Smooth muscle cell (in vitro differentiated cells): ENCODE data around the gene SYT12. TPM values are rescaled to one million over a fixed set of nuclear protein-coding genes. Genes with fewer than 3 reads are reported as not detected.

Experiments used
- DNase-seq: peaks from one replicate; lab custom pipeline; 2025; ENCODE audit not compliant: unreplicated experiment; lab: John Stamatoyannopoulos, UW
- H2AFZ ChIP-seq: fragments of 200-600 bp; sonication (generic); 2 replicates; pipeline ENCODE4 v1.6.0; 2016; ENCODE audit warnings: antibody characterized with exemption, low read depth, mild to moderate bottlenecking
- H3F3A ChIP-seq: fragments of 200-600 bp; sonication (generic); 2 replicates; pipeline ENCODE4 v1.6.0; 2017; ENCODE audit warnings: antibody characterized with exemption, low read depth
- H3K27ac ChIP-seq: fragments of 200-600 bp; sonication (generic); 2 replicates; pipeline ENCODE4 v1.5.1; 2016; ENCODE audit warnings: low read depth, mild to moderate bottlenecking
- H3K27me3 ChIP-seq: fragments of 200-600 bp; sonication (generic); 2 replicates; pipeline ENCODE4 v1.6.1; 2016; ENCODE audit warnings: low read depth, mild to moderate bottlenecking
- H3K36me3 ChIP-seq: fragments of 200-600 bp; sonication (generic); 2 replicates; pipeline ENCODE4 v1.5.1; 2016; ENCODE audit warnings: low read depth
- H3K4me1 ChIP-seq: fragments of 200-600 bp; sonication (generic); 2 replicates; pipeline ENCODE4 v1.5.1; 2016; ENCODE audit warnings: low read depth
- H3K4me2 ChIP-seq: fragments of 200-600 bp; sonication (generic); 2 replicates; pipeline ENCODE4 v1.6.0; 2016; ENCODE audit warnings: mild to moderate bottlenecking
- H3K4me3 ChIP-seq: fragments of 200-600 bp; sonication (generic); 2 replicates; pipeline ENCODE4 v1.5.1; 2016; ENCODE audit warnings: mild to moderate bottlenecking
- H3K79me2 ChIP-seq: fragments of 200-600 bp; sonication (generic); 2 replicates; pipeline ENCODE4 v1.6.0; 2016; ENCODE audit warnings: low read depth, mild to moderate bottlenecking
- H3K9ac ChIP-seq: fragments of 200-600 bp; sonication (generic); 2 replicates; pipeline ENCODE4 v1.6.0; 2016; ENCODE audit warnings: low read depth
- H3K9me3 ChIP-seq: fragments of 200-600 bp; sonication (generic); replicated peaks from 2 replicates; pipeline ENCODE4 v1.5.1; 2016; ENCODE audit warnings: low read depth
- H4K20me1 ChIP-seq: fragments of 200-600 bp; sonication (generic); 2 replicates; pipeline ENCODE4 v1.6.0; 2016; ENCODE audit warnings: low read depth
- CTCF ChIP-seq: fragments of 200-600 bp; sonication (generic); IDR thresholded peaks from 2 replicates; pipeline ENCODE4 v1.5.1; 2017; ENCODE audit warnings: borderline replicate concordance, mild to moderate bottlenecking, antibody characterized with exemption; ENCODE audit not compliant: insufficient read depth, poor library complexity, severe bottlenecking
- WGBS: methylation state at CpG from one replicate; pipeline ENCODE4 v1.1.7; 2016; ENCODE audit warnings: low lambda C conversion rate; 5-methylcytosine and 5-hydroxymethylcytosine counted together
- polyA plus RNA-seq: library from polyadenylated mRNA; unstranded; fragments of >200 nt; fragmentation: Nextera tagmentation; extraction: Ambion mirVana; gene quantifications from 2 replicates; pipeline ENCODE4 v1.2.1, GENCODE V29; 2016
- total RNA-seq: library from RNA; depleted of rRNA; stranded (reverse); fragments of >200 nt; gene quantifications from 2 replicates; pipeline ENCODE4 v1.2.3, GENCODE V29; 2014

The SYT12 gene
- total and polyA plus RNA-seq, 2 experiments from 2014 or later, result 2.1 to 3.4 TPM

GRCh38 chr11:66985508-66986177, 37.3 kb upstream of the SYT12 start:
- Histone ChIP-seq H3K4me2 (no peak overlapping the region), H3K79me2 (no peaks in the 10 kb centered on the region), H2AFZ (no peak overlapping the region), H3K36me3 (no peaks in the 10 kb centered on the region), H3K4me3 (no peak overlapping the region), H3K9ac (no peak overlapping the region), H4K20me1 (no peaks in the 10 kb centered on the region), H3F3A (no peaks in the 10 kb centered on the region), H3K9me3 (no peaks in the 10 kb centered on the region), H3K27ac (no peak overlapping the region), H3K27me3 (no peaks in the 10 kb centered on the region), H3K4me1 (no peaks in the 10 kb centered on the region)
- 94% methylated on average over 8 of the region's 8 CpGs for WGBS
- TF ChIP-seq CTCF, result no peak
- DNase-seq, result no peak

DNA sequence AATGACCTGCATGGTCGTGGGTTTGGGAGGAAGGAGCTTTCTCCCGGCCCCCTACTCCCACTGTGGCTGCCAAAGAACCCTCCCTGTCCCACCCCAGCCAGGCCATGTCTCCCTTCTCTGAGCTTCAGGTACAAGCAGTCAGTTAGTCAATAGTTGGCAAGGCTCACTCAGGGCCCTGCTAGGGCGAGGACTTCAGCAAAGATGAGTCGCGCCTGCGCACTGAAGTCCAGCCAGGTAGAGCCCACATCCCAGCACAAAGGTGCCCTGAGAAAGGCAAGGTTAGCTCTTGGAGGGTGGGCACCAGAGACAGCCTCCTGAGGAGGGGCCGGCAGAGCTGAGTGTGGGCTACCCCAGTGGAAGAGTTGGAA, 36.8 kb upstream of the SYT12 start:
- 90% methylated on average over 7 of the region's 7 CpGs for WGBS
- H3K4me3 ChIP-seq, result no peak overlapping the region
- no peaks in the 10 kb centered on the region for H3K27me3 ChIP-seq
- H2AFZ ChIP-seq, result no peak overlapping the region
- H4K20me1 ChIP-seq, result no peaks in the 10 kb centered on the region
- H3K9ac ChIP-seq, result no peak overlapping the region
- no peak for DNase-seq
- no peak overlapping the region for H3K27ac ChIP-seq
- no peaks in the 10 kb centered on the region for H3K4me1 ChIP-seq
- H3F3A ChIP-seq, result no peaks in the 10 kb centered on the region
- TF ChIP-seq CTCF, result no peak
- no peaks in the 10 kb centered on the region for H3K36me3 ChIP-seq
- no peaks in the 10 kb centered on the region for H3K9me3 ChIP-seq
- H3K79me2 ChIP-seq, result no peaks in the 10 kb centered on the region
- no peak overlapping the region for H3K4me2 ChIP-seq

GRCh38 chr11:66987158-66987620, 35.7 kb upstream of the SYT12 start:
- Histone ChIP-seq H3K4me2 (peak overlapping the region; percentile 40), H3F3A (no peaks in the 10 kb centered on the region), H3K36me3 (no peaks in the 10 kb centered on the region), H2AFZ (peak overlapping the region; percentile 93), H3K27me3 (no peaks in the 10 kb centered on the region), H3K9me3 (no peaks in the 10 kb centered on the region), H3K79me2 (no peaks in the 10 kb centered on the region), H3K4me3 (no peak overlapping the region), H3K9ac (no peak overlapping the region), H3K27ac (no peak overlapping the region), H3K4me1 (no peaks in the 10 kb centered on the region), H4K20me1 (no peaks in the 10 kb centered on the region)
- TF ChIP-seq CTCF, result no peak
- 79% methylated on average over 4 of the region's 6 CpGs for WGBS
- DNase-seq, result no peak
